Endothelial cell (in vitro differentiated cells): ENCODE results near the gene VDR. TPM values are rescaled to one million over a fixed set of nuclear protein-coding genes. Genes with fewer than 3 reads are reported as not detected.

Experiments used
- DNase-seq: peaks from one replicate; pipeline ENCODE4 v3.0.0; 2021; ENCODE audit warnings: low spot score
- H3K27ac Mint-ChIP-seq: one replicate; pipeline ENCODE4 v1.8.0; 2021; ENCODE audit warnings: mixed read lengths, inconsistent platforms; ENCODE audit not compliant: unreplicated experiment
- H3K27me3 Mint-ChIP-seq: one replicate; pipeline ENCODE4 v1.8.0; 2021; ENCODE audit warnings: mild to moderate bottlenecking, moderate library complexity, mixed read lengths, inconsistent platforms; ENCODE audit not compliant: unreplicated experiment
- H3K36me3 Mint-ChIP-seq: one replicate; pipeline ENCODE4 v1.8.0; 2021; ENCODE audit warnings: mild to moderate bottlenecking, low read depth, mixed read lengths, inconsistent platforms; ENCODE audit not compliant: unreplicated experiment
- H3K4me1 Mint-ChIP-seq: one replicate; pipeline ENCODE4 v1.8.0; 2021; ENCODE audit warnings: mild to moderate bottlenecking, mixed read lengths, inconsistent platforms; ENCODE audit not compliant: unreplicated experiment
- H3K4me3 Mint-ChIP-seq: one replicate; pipeline ENCODE4 v1.8.0; 2021; ENCODE audit warnings: mild to moderate bottlenecking, mixed read lengths, inconsistent platforms; ENCODE audit not compliant: unreplicated experiment
- H3K9me3 Mint-ChIP-seq: one replicate; pipeline ENCODE4 v1.8.0; 2021; ENCODE audit warnings: mixed read lengths, inconsistent platforms; ENCODE audit not compliant: unreplicated experiment
- total RNA-seq: library from RNA; stranded (reverse); fragmentation: NEBNext Ultra II Directional; extraction: Animal tissue kit (Norgen Biotek cat#: 25700); gene quantifications from one replicate; pipeline ENCODE4 v1.2.1, GENCODE V29; 2021; ENCODE audit not compliant: unreplicated experiment
- TF ChIP-seq, protein P1 (sequence below): fragments of 200-600 bp; sonication (generic); IDR thresholded peaks from one replicate; pipeline ENCODE4 v1.5.0; 2021; ENCODE audit warnings: antibody characterized with exemption; ENCODE audit not compliant: unreplicated experiment

Gene VDR
- total RNA-seq, 1 donor from 2014 or later = 2.3 TPM

DNA sequence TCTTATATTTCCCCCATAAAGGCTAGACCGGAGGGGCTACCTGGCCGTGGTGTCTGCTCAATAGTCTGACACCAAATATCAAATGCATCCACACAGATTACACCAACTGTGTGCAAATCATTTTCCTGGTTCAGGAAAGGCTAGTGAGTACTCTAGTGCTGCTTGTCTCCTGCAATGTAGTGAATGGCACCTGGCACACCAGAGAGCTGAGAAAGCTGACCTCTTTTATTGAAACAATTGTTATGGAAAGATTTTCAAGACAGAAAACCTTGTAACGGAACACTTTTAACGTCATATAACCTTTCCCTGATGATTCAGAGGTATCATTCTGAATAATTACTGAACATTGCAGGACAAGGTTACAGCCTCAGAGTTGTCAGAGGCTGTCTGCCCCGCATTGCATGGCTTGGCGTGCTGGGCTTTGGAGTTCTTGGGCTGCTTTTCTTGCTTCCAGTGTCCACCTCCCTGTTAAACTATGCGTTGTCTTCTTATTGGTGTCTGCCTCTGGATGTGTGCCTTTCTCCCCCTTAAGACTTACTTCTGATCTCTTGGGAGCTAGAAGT lies 44.4 kb downstream of the VDR start:
- DNase-seq = no peak
- no peaks in the 10 kb centered on the region for H3K4me1 Mint-ChIP-seq

DNA sequence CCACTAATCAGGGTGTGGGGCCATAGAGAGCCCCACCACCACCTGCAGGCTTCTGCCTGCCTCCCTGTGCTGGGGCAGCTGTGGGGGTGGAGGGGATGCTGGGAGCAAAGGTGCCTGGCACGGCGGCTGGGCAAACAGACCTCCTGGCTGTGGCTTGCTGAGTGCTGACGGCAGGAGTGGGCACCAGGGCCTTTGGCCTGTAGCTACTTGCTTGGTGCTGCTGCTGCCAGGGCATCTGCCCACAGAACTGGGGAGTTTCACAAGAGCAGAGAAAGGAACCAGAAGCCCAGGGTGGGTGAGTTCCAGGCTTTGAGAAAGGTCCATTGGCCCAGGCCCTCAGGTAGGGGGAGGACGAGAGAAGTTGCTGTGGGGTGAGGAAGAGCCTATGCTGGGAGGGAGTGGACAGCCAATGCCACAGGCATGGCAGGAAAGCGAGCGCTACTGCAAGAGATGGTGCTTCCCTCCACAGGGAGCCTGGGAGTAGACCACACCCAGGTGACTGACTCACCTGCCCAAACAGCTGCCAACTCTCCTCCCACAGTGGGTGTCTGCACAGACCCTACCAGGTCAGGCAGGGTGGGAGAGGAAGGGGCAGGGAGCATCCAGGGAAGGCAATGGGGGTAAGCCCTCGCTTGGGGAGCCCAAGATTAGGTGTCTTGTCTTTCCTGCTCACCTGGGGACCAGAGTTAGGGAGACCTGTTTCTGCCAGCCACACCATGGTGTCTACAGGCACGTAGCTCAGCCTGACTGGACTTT lies 46.1 kb downstream of the VDR start:
- Mint-ChIP-seq H3K9me3 (no peaks in the 10 kb centered on the region), H3K36me3 (peaks cover 5% of the 10 kb centered on the region), H3K4me1 (no peaks in the 10 kb centered on the region), H3K4me3 (no peak overlapping the region), H3K27me3 (peaks cover 2% of the 10 kb centered on the region), H3K27ac (no peak overlapping the region)
- no peak for DNase-seq
- TF ChIP-seq, protein P1, sequence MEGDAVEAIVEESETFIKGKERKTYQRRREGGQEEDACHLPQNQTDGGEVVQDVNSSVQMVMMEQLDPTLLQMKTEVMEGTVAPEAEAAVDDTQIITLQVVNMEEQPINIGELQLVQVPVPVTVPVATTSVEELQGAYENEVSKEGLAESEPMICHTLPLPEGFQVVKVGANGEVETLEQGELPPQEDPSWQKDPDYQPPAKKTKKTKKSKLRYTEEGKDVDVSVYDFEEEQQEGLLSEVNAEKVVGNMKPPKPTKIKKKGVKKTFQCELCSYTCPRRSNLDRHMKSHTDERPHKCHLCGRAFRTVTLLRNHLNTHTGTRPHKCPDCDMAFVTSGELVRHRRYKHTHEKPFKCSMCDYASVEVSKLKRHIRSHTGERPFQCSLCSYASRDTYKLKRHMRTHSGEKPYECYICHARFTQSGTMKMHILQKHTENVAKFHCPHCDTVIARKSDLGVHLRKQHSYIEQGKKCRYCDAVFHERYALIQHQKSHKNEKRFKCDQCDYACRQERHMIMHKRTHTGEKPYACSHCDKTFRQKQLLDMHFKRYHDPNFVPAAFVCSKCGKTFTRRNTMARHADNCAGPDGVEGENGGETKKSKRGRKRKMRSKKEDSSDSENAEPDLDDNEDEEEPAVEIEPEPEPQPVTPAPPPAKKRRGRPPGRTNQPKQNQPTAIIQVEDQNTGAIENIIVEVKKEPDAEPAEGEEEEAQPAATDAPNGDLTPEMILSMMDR = no peak

More for the DNA sequence above, 44.4 kb downstream of the VDR start:
- H3K27me3 Mint-ChIP-seq = peaks cover 8% of the 10 kb centered on the region
- H3K9me3 Mint-ChIP-seq = no peaks in the 10 kb centered on the region
- H3K27ac Mint-ChIP-seq = no peak overlapping the region
- H3K4me3 Mint-ChIP-seq = no peak overlapping the region
- TF ChIP-seq, protein P1 = no peak
- peaks cover 5% of the 10 kb centered on the region for H3K36me3 Mint-ChIP-seq

DNA sequence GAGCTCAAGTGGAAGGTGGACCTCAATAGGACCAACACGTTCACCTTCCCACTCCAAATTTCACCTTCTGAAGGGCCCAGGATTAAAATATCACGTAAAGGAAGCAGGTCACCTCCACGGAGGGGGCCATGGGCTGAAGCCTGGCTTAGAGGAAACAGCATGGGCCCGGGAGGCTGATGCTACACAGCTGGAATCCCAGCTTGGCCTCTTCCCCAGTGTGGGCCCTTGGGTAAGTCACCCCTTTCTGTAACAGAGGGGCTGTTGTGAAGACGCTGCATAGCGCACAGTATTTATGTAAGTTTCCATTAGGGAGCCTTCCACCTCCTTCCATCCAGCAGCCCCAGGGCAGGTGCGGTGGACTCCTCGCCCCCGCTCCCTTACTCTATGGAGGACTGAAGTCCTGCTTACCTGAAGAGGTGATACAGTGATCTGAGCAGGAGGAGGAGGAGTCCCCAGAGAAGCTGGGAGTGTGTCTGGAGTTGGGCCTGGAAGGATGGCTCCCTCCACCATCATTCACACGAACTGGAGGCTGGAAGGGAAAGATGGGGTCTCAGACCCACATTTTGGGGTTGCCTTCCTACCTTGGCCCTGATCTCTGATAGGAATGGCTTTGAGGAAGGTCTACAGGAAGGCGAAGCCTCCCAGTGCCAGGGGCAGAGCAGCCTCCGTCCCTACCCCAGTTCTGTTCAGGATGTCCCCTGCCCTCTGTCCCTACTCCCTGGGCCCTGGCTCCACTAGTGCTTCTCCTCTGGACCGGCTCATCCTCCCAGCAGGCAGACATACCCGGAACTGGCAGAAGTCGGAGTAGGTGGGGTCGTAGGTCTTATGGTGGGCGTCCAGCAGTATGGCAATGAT lies 47.8 kb downstream of the VDR start:
- no peak overlapping the region for H3K27ac Mint-ChIP-seq
- peaks cover 5% of the 10 kb centered on the region for H3K4me1 Mint-ChIP-seq

DNA sequence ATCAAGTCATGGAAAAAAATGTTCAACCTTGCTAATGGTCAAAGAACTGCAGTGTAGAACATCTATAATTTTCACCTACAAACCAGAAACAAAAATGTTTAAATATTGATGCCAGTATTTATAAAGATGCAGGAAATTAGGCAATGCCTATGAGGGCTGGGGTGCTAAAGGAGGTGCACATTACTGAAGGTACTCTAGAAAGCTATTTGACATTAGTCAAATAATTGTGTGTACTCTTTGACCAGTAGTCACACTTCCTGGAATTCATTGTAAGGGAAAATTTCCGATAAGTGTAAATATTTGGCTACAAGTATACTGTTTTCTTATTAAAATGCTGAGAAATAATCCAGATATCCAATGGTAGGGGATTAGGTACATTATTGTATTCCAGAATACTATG lies 48.7 kb downstream of the VDR start:
- Mint-ChIP-seq H3K9me3 (no peaks in the 10 kb centered on the region), H3K27me3 (peaks cover 13% of the 10 kb centered on the region), H3K4me1 (peaks cover 14% of the 10 kb centered on the region)

More for the DNA sequence above, 47.8 kb downstream of the VDR start:
- H3K9me3 Mint-ChIP-seq = no peaks in the 10 kb centered on the region
- H3K27me3 Mint-ChIP-seq = peaks cover 10% of the 10 kb centered on the region
- TF ChIP-seq, protein P1 = no peak
- no peak for DNase-seq
- peaks cover 5% of the 10 kb centered on the region for H3K36me3 Mint-ChIP-seq
- no peak overlapping the region for H3K4me3 Mint-ChIP-seq

More for the DNA sequence above, 48.7 kb downstream of the VDR start:
- H3K27ac Mint-ChIP-seq = no peak overlapping the region
- TF ChIP-seq, protein P1 = no peak
- no peak for DNase-seq
- no peak overlapping the region for H3K4me3 Mint-ChIP-seq
- H3K36me3 Mint-ChIP-seq = peaks cover 5% of the 10 kb centered on the region
